SK-N-SH (cell line): Measurements from ENCODE around the gene HPCAL4. TPM values are rescaled to one million over a fixed set of nuclear protein-coding genes. Genes with fewer than 3 reads are reported as not detected.

ENCODE experiments used
- CTCF ChIA-PET: fragments of 300-600, 350-600 bp; formaldehyde crosslinking; extraction: SDS; loops from one replicate; lab custom pipeline; 2021; lab: Yijun Ruan, JAX
- POLR2A ChIA-PET: fragments of 350-600 bp; sonication (Branson Sonifier 250); formaldehyde crosslinking; extraction: SDS; loops from one replicate; lab custom pipeline; 2020; ENCODE audit warnings: antibody characterized with exemption, inconsistent platforms; lab: Yijun Ruan, JAX
- DNase-seq: peaks from one replicate; pipeline ENCODE4 v3.0.0; 2012
- H2AFZ ChIP-seq: fragments of 200-600 bp; sonication (generic); 2 replicates; pipeline ENCODE4 v1.8.1; 2016; ENCODE audit warnings: antibody characterized with exemption, mild to moderate bottlenecking, low read depth
- H3F3A ChIP-seq: fragments of 200-600 bp; sonication (generic); replicated peaks from 2 replicates; pipeline ENCODE3; 2016; ENCODE audit warnings: antibody characterized with exemption, mild to moderate bottlenecking; ENCODE audit not compliant: insufficient read depth
- H3K27ac ChIP-seq, 2 experiments: fragments of 200-500 bp in 1 of 2; fragments of 200-600 bp in 1 of 2; sonication (Bioruptor generic) in 1 of 2; sonication (generic), shearing (Covaris generic) in 1 of 2; 2 replicates each; pipeline versions ENCODE4 v1.5.1 to v1.6.1; 2014 to 2016; ENCODE audit warnings: low read depth in 2 of 2, inconsistent platforms in 1 of 2, low read length in 1 of 2, mild to moderate bottlenecking in 1 of 2, mixed read lengths in 1 of 2
- H3K27me3 ChIP-seq: fragments of 200-600 bp; sonication (generic), shearing (Covaris generic); 2 replicates; pipeline ENCODE4 v1.6.1; 2016; ENCODE audit warnings: mixed run types; ENCODE audit not compliant: insufficient read depth
- H3K36me3 ChIP-seq, 2 experiments: fragments of 200-500 bp in 1 of 2; fragments of 200-600 bp in 1 of 2; sonication (Bioruptor generic) in 1 of 2; sonication (generic) in 1 of 2; replicated peaks in 1 of 2; 2 replicates each; pipeline versions ENCODE3 to v1.5.1; 2014 to 2016; ENCODE audit warnings: low read length in 1 of 2, mild to moderate bottlenecking in 1 of 2; ENCODE audit not compliant: insufficient read depth in 2 of 2, control insufficient read depth in 1 of 2
- H3K4me1 ChIP-seq, 2 experiments: fragments of 200-500 bp in 1 of 2; fragments of 200-600 bp in 1 of 2; sonication (Bioruptor generic) in 1 of 2; sonication (generic), shearing (Covaris generic) in 1 of 2; 2 replicates each; pipeline versions ENCODE4 v1.5.1 to v1.6.1; 2014 to 2016; ENCODE audit warnings: low read depth in 1 of 2, low read length in 1 of 2, mixed run types in 1 of 2; ENCODE audit not compliant: insufficient read depth in 2 of 2, control insufficient read depth in 1 of 2
- H3K4me2 ChIP-seq: fragments of 200-600 bp; sonication (generic), shearing (Covaris generic); 2 replicates; pipeline ENCODE4 v1.6.1; 2017; ENCODE audit warnings: mixed run types
- H3K4me3 ChIP-seq, 2 experiments: fragments of 200-500 bp in 1 of 2; fragments of 200-600 bp in 1 of 2; sonication (Bioruptor generic) in 1 of 2; sonication (generic), shearing (Covaris generic) in 1 of 2; 2 replicates each; pipeline versions ENCODE4 v1.5.1 to v1.8.1; 2014 to 2016; ENCODE audit warnings: low read depth in 2 of 2, inconsistent platforms in 1 of 2, low read length in 1 of 2, mild to moderate bottlenecking in 1 of 2, mixed read lengths in 1 of 2, moderate library complexity in 1 of 2
- H3K79me2 ChIP-seq: fragments of 200-600 bp; sonication (generic); 2 replicates; pipeline ENCODE4 v1.8.1; 2017; ENCODE audit warnings: mild to moderate bottlenecking; ENCODE audit not compliant: insufficient read depth
- H3K9ac ChIP-seq: fragments of 200-600 bp; sonication (generic); 2 replicates; pipeline ENCODE4 v1.6.1; 2017; ENCODE audit warnings: mixed run types
- H3K9me2 ChIP-seq: fragments of 200-600 bp; sonication (generic); 2 replicates; pipeline ENCODE4 v1.6.1; 2017; ENCODE audit warnings: mixed run types
- H3K9me3 ChIP-seq: fragments of 200-600 bp; sonication (generic); 2 replicates; pipeline ENCODE4 v1.6.1; 2017; ENCODE audit warnings: mixed run types, mild to moderate bottlenecking, moderate library complexity
- H4K20me1 ChIP-seq: fragments of 200-600 bp; sonication (generic); 2 replicates; pipeline ENCODE4 v1.6.1; 2017; ENCODE audit warnings: mild to moderate bottlenecking, mixed run types; ENCODE audit not compliant: insufficient read depth
- ELF1 ChIP-seq: IDR thresholded peaks from 2 replicates; pipeline ENCODE4 v1.4.0; 2012
- EP300 ChIP-seq, 2 experiments: IDR thresholded peaks; 2 replicates each; pipeline versions ENCODE4 v1.4.0 to v1.6.1; 2012; ENCODE audit warnings: borderline replicate concordance in 1 of 2, low read depth in 1 of 2, low read length in 1 of 2
- EZH2phosphoT487 ChIP-seq: fragments of 200-600 bp; sonication (generic); IDR thresholded peaks from 2 replicates; pipeline ENCODE4 v1.6.1; 2017; ENCODE audit warnings: low read depth, mixed run types, mild to moderate bottlenecking, antibody characterized with exemption, moderate library complexity, borderline replicate concordance
- FOXJ3 ChIP-seq: sonication (generic); formaldehyde crosslinking; IDR thresholded peaks from 2 replicates; pipeline ENCODE4 v1.5.1; 2020; ENCODE audit warnings: mild to moderate bottlenecking, missing genetic modification reagents
- JUND ChIP-seq: IDR thresholded peaks from 2 replicates; pipeline ENCODE4 v1.4.0; 2012
- MEF2A ChIP-seq: IDR thresholded peaks from 2 replicates; pipeline ENCODE4 v1.4.0; 2012; ENCODE audit warnings: low read depth, borderline replicate concordance
- MXI1 ChIP-seq: IDR thresholded peaks from 2 replicates; pipeline ENCODE4 v1.6.1; 2012; ENCODE audit warnings: mild to moderate bottlenecking, low read depth, low read length, improper control_type of control experiment
- NRF1 ChIP-seq: IDR thresholded peaks from 2 replicates; pipeline ENCODE4 v1.6.1; 2012; ENCODE audit warnings: low read depth, mild to moderate bottlenecking, low read length
- POLR2AphosphoS5 ChIP-seq: IDR thresholded peaks from 2 replicates; pipeline ENCODE4 v1.6.1; 2012; ENCODE audit warnings: low read depth, low read length
- RCOR1 ChIP-seq: fragments of 150-350 bp; IDR thresholded peaks from 2 replicates; pipeline ENCODE4 v1.6.1; 2017; ENCODE audit warnings: antibody characterized with exemption, low read length
- RFX5 ChIP-seq: IDR thresholded peaks from 2 replicates; pipeline ENCODE4 v1.6.1; 2012; ENCODE audit warnings: mild to moderate bottlenecking, improper control_type of control experiment, low read length
- SMC3 ChIP-seq: IDR thresholded peaks from 2 replicates; pipeline ENCODE4 v1.6.1; 2012; ENCODE audit warnings: low read depth, low read length, improper control_type of control experiment
- TAF1 ChIP-seq: IDR thresholded peaks from 2 replicates; pipeline ENCODE4 v1.6.1; 2012; ENCODE audit warnings: low read depth, mild to moderate bottlenecking, low read length, moderate library complexity, borderline replicate concordance
- TCF12 ChIP-seq: IDR thresholded peaks from 2 replicates; pipeline ENCODE4 v1.4.0; 2012
- YY1 ChIP-seq: IDR thresholded peaks from 2 replicates; pipeline ENCODE4 v1.4.0; 2012; ENCODE audit warnings: low read depth, mild to moderate bottlenecking
- WGBS: methylation state at CpG from one replicate; pipeline ENCODE4 v1.1.6; 2017; ENCODE audit warnings: low lambda C conversion rate; 5-methylcytosine and 5-hydroxymethylcytosine counted together
- polyA plus RNA-seq, 3 experiments: library from polyadenylated mRNA; depleted of rRNA; stranded (reverse); fragments of >200 nt; gene quantifications; 2 replicates each; pipeline ENCODE4 v1.2.3, GENCODE V29; 2012
- TF ChIP-seq, protein P1 (sequence below): IDR thresholded peaks from 2 replicates; pipeline ENCODE4 v1.6.1; 2012; ENCODE audit warnings: mild to moderate bottlenecking, low read depth, low read length, moderate library complexity
- TF ChIP-seq, protein P2 (sequence below): IDR thresholded peaks from 2 replicates; pipeline ENCODE4 v1.4.0; 2012; ENCODE audit warnings: low read depth
- TF ChIP-seq, protein P3 (sequence below): fragments of 150-350 bp; IDR thresholded peaks from 2 replicates; pipeline ENCODE4 v1.6.1; 2016; ENCODE audit warnings: mild to moderate bottlenecking, low read depth, low read length
- TF ChIP-seq, protein P4 (sequence below): fragments of 200-600 bp; sonication (generic); IDR thresholded peaks from 2 replicates; pipeline ENCODE4 v1.6.1; 2017; ENCODE audit warnings: antibody characterized with exemption, mild to moderate bottlenecking, moderate library complexity
- TF ChIP-seq, protein P5 (sequence below): IDR thresholded peaks from 2 replicates; pipeline ENCODE4; 2012

The HPCAL4 gene
- polyA plus RNA-seq, 1 of the 3 experiments (the other 2 are of a cell fraction), result 0.15 TPM

DNA sequence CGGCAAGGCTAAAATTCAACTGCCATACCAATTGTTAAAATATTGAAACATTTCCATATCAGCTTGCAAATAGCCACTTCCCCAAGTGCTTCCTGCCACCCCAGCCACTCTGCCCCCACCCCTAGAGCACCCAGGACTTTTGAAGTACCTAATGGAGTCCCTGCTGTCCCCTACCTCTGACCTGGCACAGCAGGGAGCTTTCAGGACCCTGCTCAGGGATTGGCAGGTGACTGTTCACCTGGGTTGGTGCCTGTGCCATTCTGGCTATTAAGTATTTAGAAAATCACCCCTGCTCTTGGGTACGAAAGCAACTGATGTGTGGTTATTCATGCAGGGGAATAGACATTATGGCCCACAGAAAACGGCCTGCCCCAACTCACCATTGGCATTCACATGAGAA is 9.1 kb upstream of the HPCAL4 start:
- Histone ChIP-seq H3K79me2 (no peaks in the 10 kb centered on the region), H3K4me1 (peaks cover 0 to 17% of the 10 kb centered on the region in 2 experiments; a peak in 1 of 4 replicates), H4K20me1 (no peaks in the 10 kb centered on the region), H3K4me3 (no peak overlapping the region), H3K9me3 (no peaks in the 10 kb centered on the region), H3K36me3 (no peaks in the 10 kb centered on the region), H3F3A (no peaks in the 10 kb centered on the region), H3K9ac (no peak overlapping the region), H3K4me2 (no peak overlapping the region), H3K27me3 (peaks cover 17% of the 10 kb centered on the region; the same call in 1 of the 2 replicates), H2AFZ (no peak overlapping the region), H3K9me2 (no peaks in the 10 kb centered on the region), H3K27ac (no peak overlapping the region)
- TF ChIP-seq MXI1 (no peak), RFX5 (no peak), MEF2A (no peak), EP300 (IDR thresholded peaks at IDR 0.05; ENCODE audit: borderline replicate concordance in 1 of 2, low read depth in 1 of 2, low read length in 1 of 2) (no peak), SMC3 (no peak), ELF1 (no peak), RCOR1 (no peak), EZH2phosphoT487 (no peak), NRF1 (no peak), POLR2AphosphoS5 (no peak), JUND (no peak), YY1 (no peak), FOXJ3 (CRISPR knock-in tag) (no peak), TAF1 (no peak), TCF12 (no peak)
- TF ChIP-seq, protein P1, sequence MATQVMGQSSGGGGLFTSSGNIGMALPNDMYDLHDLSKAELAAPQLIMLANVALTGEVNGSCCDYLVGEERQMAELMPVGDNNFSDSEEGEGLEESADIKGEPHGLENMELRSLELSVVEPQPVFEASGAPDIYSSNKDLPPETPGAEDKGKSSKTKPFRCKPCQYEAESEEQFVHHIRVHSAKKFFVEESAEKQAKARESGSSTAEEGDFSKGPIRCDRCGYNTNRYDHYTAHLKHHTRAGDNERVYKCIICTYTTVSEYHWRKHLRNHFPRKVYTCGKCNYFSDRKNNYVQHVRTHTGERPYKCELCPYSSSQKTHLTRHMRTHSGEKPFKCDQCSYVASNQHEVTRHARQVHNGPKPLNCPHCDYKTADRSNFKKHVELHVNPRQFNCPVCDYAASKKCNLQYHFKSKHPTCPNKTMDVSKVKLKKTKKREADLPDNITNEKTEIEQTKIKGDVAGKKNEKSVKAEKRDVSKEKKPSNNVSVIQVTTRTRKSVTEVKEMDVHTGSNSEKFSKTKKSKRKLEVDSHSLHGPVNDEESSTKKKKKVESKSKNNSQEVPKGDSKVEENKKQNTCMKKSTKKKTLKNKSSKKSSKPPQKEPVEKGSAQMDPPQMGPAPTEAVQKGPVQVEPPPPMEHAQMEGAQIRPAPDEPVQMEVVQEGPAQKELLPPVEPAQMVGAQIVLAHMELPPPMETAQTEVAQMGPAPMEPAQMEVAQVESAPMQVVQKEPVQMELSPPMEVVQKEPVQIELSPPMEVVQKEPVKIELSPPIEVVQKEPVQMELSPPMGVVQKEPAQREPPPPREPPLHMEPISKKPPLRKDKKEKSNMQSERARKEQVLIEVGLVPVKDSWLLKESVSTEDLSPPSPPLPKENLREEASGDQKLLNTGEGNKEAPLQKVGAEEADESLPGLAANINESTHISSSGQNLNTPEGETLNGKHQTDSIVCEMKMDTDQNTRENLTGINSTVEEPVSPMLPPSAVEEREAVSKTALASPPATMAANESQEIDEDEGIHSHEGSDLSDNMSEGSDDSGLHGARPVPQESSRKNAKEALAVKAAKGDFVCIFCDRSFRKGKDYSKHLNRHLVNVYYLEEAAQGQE, result no peak
- TF ChIP-seq, protein P2, sequence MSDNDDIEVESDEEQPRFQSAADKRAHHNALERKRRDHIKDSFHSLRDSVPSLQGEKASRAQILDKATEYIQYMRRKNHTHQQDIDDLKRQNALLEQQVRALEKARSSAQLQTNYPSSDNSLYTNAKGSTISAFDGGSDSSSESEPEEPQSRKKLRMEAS, result no peak
- TF ChIP-seq, protein P3, sequence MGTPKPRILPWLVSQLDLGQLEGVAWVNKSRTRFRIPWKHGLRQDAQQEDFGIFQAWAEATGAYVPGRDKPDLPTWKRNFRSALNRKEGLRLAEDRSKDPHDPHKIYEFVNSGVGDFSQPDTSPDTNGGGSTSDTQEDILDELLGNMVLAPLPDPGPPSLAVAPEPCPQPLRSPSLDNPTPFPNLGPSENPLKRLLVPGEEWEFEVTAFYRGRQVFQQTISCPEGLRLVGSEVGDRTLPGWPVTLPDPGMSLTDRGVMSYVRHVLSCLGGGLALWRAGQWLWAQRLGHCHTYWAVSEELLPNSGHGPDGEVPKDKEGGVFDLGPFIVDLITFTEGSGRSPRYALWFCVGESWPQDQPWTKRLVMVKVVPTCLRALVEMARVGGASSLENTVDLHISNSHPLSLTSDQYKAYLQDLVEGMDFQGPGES, result no peak
- TF ChIP-seq, protein P4, sequence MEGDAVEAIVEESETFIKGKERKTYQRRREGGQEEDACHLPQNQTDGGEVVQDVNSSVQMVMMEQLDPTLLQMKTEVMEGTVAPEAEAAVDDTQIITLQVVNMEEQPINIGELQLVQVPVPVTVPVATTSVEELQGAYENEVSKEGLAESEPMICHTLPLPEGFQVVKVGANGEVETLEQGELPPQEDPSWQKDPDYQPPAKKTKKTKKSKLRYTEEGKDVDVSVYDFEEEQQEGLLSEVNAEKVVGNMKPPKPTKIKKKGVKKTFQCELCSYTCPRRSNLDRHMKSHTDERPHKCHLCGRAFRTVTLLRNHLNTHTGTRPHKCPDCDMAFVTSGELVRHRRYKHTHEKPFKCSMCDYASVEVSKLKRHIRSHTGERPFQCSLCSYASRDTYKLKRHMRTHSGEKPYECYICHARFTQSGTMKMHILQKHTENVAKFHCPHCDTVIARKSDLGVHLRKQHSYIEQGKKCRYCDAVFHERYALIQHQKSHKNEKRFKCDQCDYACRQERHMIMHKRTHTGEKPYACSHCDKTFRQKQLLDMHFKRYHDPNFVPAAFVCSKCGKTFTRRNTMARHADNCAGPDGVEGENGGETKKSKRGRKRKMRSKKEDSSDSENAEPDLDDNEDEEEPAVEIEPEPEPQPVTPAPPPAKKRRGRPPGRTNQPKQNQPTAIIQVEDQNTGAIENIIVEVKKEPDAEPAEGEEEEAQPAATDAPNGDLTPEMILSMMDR, result no peak
- TF ChIP-seq, protein P5, sequence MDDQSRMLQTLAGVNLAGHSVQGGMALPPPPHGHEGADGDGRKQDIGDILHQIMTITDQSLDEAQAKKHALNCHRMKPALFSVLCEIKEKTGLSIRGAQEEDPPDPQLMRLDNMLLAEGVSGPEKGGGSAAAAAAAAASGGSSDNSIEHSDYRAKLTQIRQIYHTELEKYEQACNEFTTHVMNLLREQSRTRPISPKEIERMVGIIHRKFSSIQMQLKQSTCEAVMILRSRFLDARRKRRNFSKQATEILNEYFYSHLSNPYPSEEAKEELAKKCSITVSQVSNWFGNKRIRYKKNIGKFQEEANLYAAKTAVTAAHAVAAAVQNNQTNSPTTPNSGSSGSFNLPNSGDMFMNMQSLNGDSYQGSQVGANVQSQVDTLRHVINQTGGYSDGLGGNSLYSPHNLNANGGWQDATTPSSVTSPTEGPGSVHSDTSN, result no peak
- ChIA-PET POLR2A (no interaction called here), CTCF (interaction anchor here (1.1 to 5.9 kb wide), 6 partner anchors 9 to 94 kb away, joined by 3 to 71 read pairs (median 28); partner anchors contain the start of genes HPCAL4 and NT5C1A)
- DNase-seq, result no peak
- WGBS, result 56% methylated on average over 3 of the region's 3 CpGs
